H1 (cell line): ENCODE results near the gene VASN. TPM values are rescaled to one million over a fixed set of nuclear protein-coding genes. Genes with fewer than 3 reads are reported as not detected.

ENCODE experiments used
- CTCF ChIA-PET: fragments of 300-600 bp; sonication (Branson Sonifier 250); formaldehyde crosslinking; loops from one replicate; lab custom pipeline; 2021; ENCODE audit not compliant: partially characterized antibody; lab: Charles Lee
- POLR2A ChIA-PET: fragments of 300-600 bp; sonication (Branson Sonifier 250); formaldehyde crosslinking; loops from one replicate; lab custom pipeline; 2021; ENCODE audit warnings: inconsistent platforms; ENCODE audit not compliant: partially characterized antibody; lab: Charles Lee
- DNase-seq, 2 experiments: peaks; one replicate each; pipeline versions ENCODE4 v3.0.0 to v3.0.0-alpha.2; 2010 to 2022; ENCODE audit warnings: low spot score in 2 of 2, low read depth in 1 of 2, mixed read lengths in 1 of 2
- FAIRE-seq: peaks from 2 replicates; lab custom pipeline; 2011; peaks lifted over from hg19 to GRCh38; lab: Jason Lieb, UNC
- H2AFZ ChIP-seq: 2 replicates; pipeline ENCODE4 v1.8.1; 2012; ENCODE audit warnings: low read length, inconsistent platforms
- H2AK5ac ChIP-seq: 2 replicates; pipeline ENCODE4 v1.6.1; 2013; ENCODE audit warnings: low read depth, low read length
- H2BK120ac ChIP-seq: replicated peaks from 2 replicates; pipeline ENCODE3; 2013; ENCODE audit warnings: low read depth, low read length, inconsistent platforms
- H2BK12ac ChIP-seq: 2 replicates; pipeline ENCODE4 v1.6.1; 2013; ENCODE audit warnings: low read depth, low read length
- H2BK15ac ChIP-seq: 2 replicates; pipeline ENCODE4 v1.6.1; 2013; ENCODE audit warnings: low read length
- H2BK20ac ChIP-seq: 2 replicates; pipeline ENCODE4 v1.6.1; 2013; ENCODE audit warnings: low read length
- H2BK5ac ChIP-seq: 2 replicates; pipeline ENCODE4 v1.6.1; 2013; ENCODE audit warnings: low read depth, low read length
- H3K14ac ChIP-seq: 2 replicates; pipeline ENCODE4 v1.6.1; 2013; ENCODE audit warnings: inconsistent platforms; ENCODE audit not compliant: insufficient read length
- H3K18ac ChIP-seq: 2 replicates; pipeline ENCODE4 v1.6.1; 2013; ENCODE audit warnings: low read length; ENCODE audit errors: extremely low read depth
- H3K23ac ChIP-seq: 2 replicates; pipeline ENCODE4 v1.6.1; 2013; ENCODE audit warnings: inconsistent platforms; ENCODE audit not compliant: insufficient read length
- H3K23me2 ChIP-seq: 2 replicates; pipeline ENCODE4 v1.6.1; 2013; ENCODE audit warnings: low read depth, low read length
- H3K27ac ChIP-seq: 2 replicates; pipeline ENCODE4 v1.6.1; 2011; ENCODE audit warnings: low read depth, low read length, inconsistent platforms
- H3K27me3 ChIP-seq, 4 experiments: replicated peaks in 1 of 4; 1 replicate in 1 of 4; 2 replicates in 3 of 4; pipeline versions ENCODE4 v1.6.1 to v1.8.1; 2011 to 2013; ENCODE audit warnings: low read length in 3 of 4, mild to moderate bottlenecking in 3 of 4, inconsistent platforms in 2 of 4, mixed read lengths in 2 of 4, moderate library complexity in 1 of 4; ENCODE audit not compliant: control insufficient read depth in 3 of 4, insufficient read depth in 3 of 4; ENCODE audit errors: extremely low read depth in 1 of 4
- H3K36me3 ChIP-seq, 4 experiments: 2 replicates each; pipeline versions ENCODE4 v1.6.1 to v1.8.1; 2011 to 2013; ENCODE audit warnings: mild to moderate bottlenecking in 4 of 4, low read length in 3 of 4, moderate library complexity in 2 of 4, control low read depth in 1 of 4, inconsistent platforms in 1 of 4; ENCODE audit not compliant: insufficient read depth in 4 of 4, control insufficient read depth in 2 of 4
- H3K4ac ChIP-seq: replicated peaks from 2 replicates; pipeline ENCODE3; 2013; ENCODE audit warnings: low read length, low read depth, mixed read lengths, inconsistent platforms; ENCODE audit not compliant: insufficient read length
- H3K4me1 ChIP-seq, 4 experiments: replicated peaks in 1 of 4; 1 replicate in 1 of 4; 2 replicates in 3 of 4; pipeline versions ENCODE4 v1.6.1 to v1.8.1; 2011 to 2013; ENCODE audit warnings: low read length in 3 of 4, inconsistent platforms in 2 of 4, mixed read lengths in 1 of 4; ENCODE audit not compliant: insufficient read depth in 4 of 4, control insufficient read depth in 3 of 4
- H3K4me2 ChIP-seq, 2 experiments: 2 replicates each; pipeline versions ENCODE4 v1.6.1 to v1.8.1; 2011 to 2013; ENCODE audit warnings: low read depth in 2 of 2, low read length in 2 of 2, control low read depth in 1 of 2, inconsistent platforms in 1 of 2, mild to moderate bottlenecking in 1 of 2; ENCODE audit not compliant: insufficient read depth in 1 of 2
- H3K4me3 ChIP-seq, 4 experiments: fragments of 200-600, 300-600 bp in 1 of 4; sonication (generic), shearing (Covaris generic), sonication (Bioruptor Twin) in 1 of 4; 2 replicates each; pipeline versions ENCODE4 v1.5.1 to v1.8.1; 2011 to 2016; ENCODE audit warnings: low read length in 4 of 4, low read depth in 3 of 4, control low read depth in 2 of 4, inconsistent platforms in 2 of 4, mild to moderate bottlenecking in 2 of 4, mixed read lengths in 1 of 4, moderate library complexity in 1 of 4; ENCODE audit not compliant: insufficient read depth in 2 of 4; ENCODE audit errors: extremely low read depth in 1 of 4
- H3K56ac ChIP-seq: replicated peaks from 2 replicates; pipeline ENCODE3; 2013; ENCODE audit warnings: low read depth, mild to moderate bottlenecking, mixed read lengths, low read length, inconsistent platforms; ENCODE audit not compliant: insufficient read length
- H3K79me1 ChIP-seq: 2 replicates; pipeline ENCODE4 v1.6.1; 2013; ENCODE audit warnings: low read depth, low read length, control low read depth
- H3K79me2 ChIP-seq, 2 experiments: 2 replicates each; pipeline versions ENCODE4 v1.6.1 to v1.8.1; 2012 to 2013; ENCODE audit warnings: low read length in 2 of 2, mild to moderate bottlenecking in 2 of 2, inconsistent platforms in 1 of 2; ENCODE audit not compliant: insufficient read depth in 2 of 2, control insufficient read depth in 1 of 2
- H3K9ac ChIP-seq, 4 experiments: replicated peaks in 1 of 4; 1 replicate in 1 of 4; 2 replicates in 3 of 4; pipeline versions ENCODE4 v1.6.1 to v1.8.1; 2011 to 2013; ENCODE audit warnings: low read depth in 3 of 4, low read length in 3 of 4, control low read depth in 2 of 4, mild to moderate bottlenecking in 2 of 4, moderate library complexity in 2 of 4, inconsistent platforms in 1 of 4; ENCODE audit errors: extremely low read depth in 1 of 4
- H3K9me3 ChIP-seq, 2 experiments: 2 replicates each; pipeline versions ENCODE4 v1.6.1 to v1.8.1; 2012 to 2013; ENCODE audit warnings: mild to moderate bottlenecking in 2 of 2, moderate library complexity in 2 of 2, control low read depth in 1 of 2, inconsistent platforms in 1 of 2, low read depth in 1 of 2, low read length in 1 of 2, mixed read lengths in 1 of 2; ENCODE audit not compliant: insufficient read depth in 2 of 2
- H4K20me1 ChIP-seq, 2 experiments: replicated peaks in 1 of 2; 2 replicates each; pipeline versions ENCODE3 to v1.8.1; 2011 to 2013; ENCODE audit warnings: inconsistent platforms in 2 of 2, low read length in 2 of 2, mild to moderate bottlenecking in 1 of 2; ENCODE audit not compliant: insufficient read depth in 2 of 2, control insufficient read depth in 1 of 2
- H4K5ac ChIP-seq: 2 replicates; pipeline ENCODE4 v1.6.1; 2013; ENCODE audit warnings: low read length, low read depth, mixed read lengths, inconsistent platforms; ENCODE audit not compliant: insufficient read length
- H4K8ac ChIP-seq: 2 replicates; pipeline ENCODE4 v1.8.0; 2013; ENCODE audit warnings: mild to moderate bottlenecking, moderate library complexity, low read length, inconsistent platforms; ENCODE audit not compliant: insufficient read depth; ENCODE audit errors: extremely low read depth
- H4K91ac ChIP-seq: replicated peaks from 2 replicates; pipeline ENCODE3; 2013; ENCODE audit warnings: low read length, mixed read lengths, inconsistent platforms; ENCODE audit not compliant: insufficient read length
- CBX8 ChIP-seq: fragments of 300-800, 300-1000 bp; sonication (generic); IDR thresholded peaks from 2 replicates; pipeline ENCODE4 v1.7.1; 2016; ENCODE audit warnings: low read depth, low read length, borderline replicate concordance
- CTCF ChIP-seq, 3 experiments: IDR thresholded peaks; 1 replicate in 2 of 3; 2 replicates in 1 of 3; pipeline versions ENCODE4 v1.5.1 to v1.6.1; 2011; ENCODE audit warnings: low read length in 3 of 3, mild to moderate bottlenecking in 3 of 3, inconsistent platforms in 2 of 3, low read depth in 1 of 3, moderate library complexity in 1 of 3; ENCODE audit not compliant: insufficient read depth in 1 of 3; ENCODE audit errors: control extremely low read depth in 1 of 3
- GABPA ChIP-seq: IDR thresholded peaks from 2 replicates; pipeline ENCODE4 v1.6.1; 2011; ENCODE audit warnings: mild to moderate bottlenecking, low read length, moderate library complexity, borderline replicate concordance; ENCODE audit not compliant: insufficient read depth
- RAD21 ChIP-seq, 2 experiments: IDR thresholded peaks in 1 of 2; conservative IDR thresholded peaks in 1 of 2; 2 replicates each; pipeline ENCODE4 v1.6.1; 2011; ENCODE audit warnings: low read depth in 2 of 2, low read length in 2 of 2, improper control_type of control experiment in 1 of 2, inconsistent platforms in 1 of 2, mild to moderate bottlenecking in 1 of 2, moderate library complexity in 1 of 2
- SIN3A ChIP-seq, 2 experiments: IDR thresholded peaks in 1 of 2; conservative IDR thresholded peaks in 1 of 2; 2 replicates each; pipeline ENCODE4 v1.6.1; 2011 to 2012; ENCODE audit warnings: low read length in 2 of 2, improper control_type of control experiment in 1 of 2, low read depth in 1 of 2, mild to moderate bottlenecking in 1 of 2
- SRF ChIP-seq: IDR thresholded peaks from 2 replicates; pipeline ENCODE4 v1.6.1; 2011; ENCODE audit warnings: mild to moderate bottlenecking, low read depth, low read length, moderate library complexity
- SUZ12 ChIP-seq: fragments of 200-600 bp; sonication (generic); IDR thresholded peaks from 2 replicates; pipeline ENCODE4 v1.6.1; 2012; ENCODE audit warnings: mild to moderate bottlenecking, inconsistent platforms, low read length, moderate library complexity, mixed read lengths
- WGBS, 2 experiments: shearing (Covaris generic) in 1 of 2; methylation state at CpG; one replicate each; pipeline versions ENCODE4 v1.1.6 to v1.1.7; 2013 to 2015; ENCODE audit warnings: low lambda C conversion rate in 2 of 2, mixed read lengths in 2 of 2, inconsistent platforms in 1 of 2, low coverage in 1 of 2, missing lambda C conversion rate in 1 of 2; ENCODE audit not compliant: insufficient replicate concordance in 2 of 2, insufficient coverage in 1 of 2, insufficient read length in 1 of 2; ENCODE audit errors: extremely low coverage in 1 of 2, missing lambda C conversion rate in 1 of 2; 5-methylcytosine and 5-hydroxymethylcytosine counted together
- polyA plus RNA-seq, 7 experiments: library from polyadenylated mRNA; depleted of rRNA in 3 of 7; stranded (reverse) in 5 of 7; unstranded in 2 of 7; fragments of >200 nt in 5 of 7; fragments of 200-250 nt in 2 of 7; gene quantifications; 1 replicate in 5 of 7; 2 replicates in 1 of 7; 4 replicates in 1 of 7; pipeline versions ENCODE4 v1.2.1 to v1.2.3, GENCODE V29; 2011 to 2013; ENCODE audit warnings: missing spikeins in 2 of 7, mixed read lengths in 2 of 7
- total RNA-seq: library from RNA; stranded (reverse); fragmentation: NEBNext Ultra II Directional; extraction: Animal tissue kit (Norgen Biotek cat#: 25700); gene quantifications from 2 replicates; pipeline ENCODE4 v1.2.1, GENCODE V29; 2021

VASN gene
- total and polyA plus RNA-seq, 2 of the 8 experiments (the other 6 are each of a cell fraction or from before 2014, with no cell fraction given), result 9.6 to 11.3 TPM

DNA sequence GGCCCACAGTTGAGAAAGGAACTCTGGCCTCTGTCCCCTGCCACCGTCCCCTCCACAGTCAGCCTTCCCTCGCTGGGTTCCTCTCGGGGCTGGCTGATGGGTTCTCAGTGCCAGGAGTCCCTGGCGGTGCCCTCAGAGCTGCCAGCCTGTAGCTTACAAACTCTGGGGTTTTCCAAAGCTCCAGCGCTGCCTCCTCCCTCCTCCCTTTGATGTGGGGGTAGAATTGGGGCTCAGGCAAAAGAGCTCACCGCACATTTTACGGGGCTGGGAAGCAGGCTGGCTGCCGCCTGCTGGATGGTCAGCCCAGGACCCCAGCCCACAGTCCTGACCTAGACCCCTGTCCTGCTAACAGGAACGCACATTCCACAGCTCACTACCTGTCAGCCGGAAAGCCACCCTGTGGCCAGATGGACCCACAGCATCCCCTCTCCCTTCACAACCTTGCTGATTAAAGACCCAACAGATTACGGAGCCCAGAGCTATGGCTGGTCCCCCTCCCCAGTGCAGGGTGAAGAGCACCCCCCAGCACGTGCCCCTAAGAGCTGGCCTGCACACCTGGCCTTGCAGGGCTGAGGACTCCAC lies 6.0 kb downstream of the VASN start:
- peaks cover 3% of the 10 kb centered on the region; the same call in 1 of the 2 replicates for H3K79me1 ChIP-seq
- H4K91ac ChIP-seq, result peak overlapping the region; percentile 66
- FAIRE-seq (no peak), DNase-seq (no peak)
- H3K56ac ChIP-seq, result no peak overlapping the region
- no peaks in the 10 kb centered on the region for H3K27me3 ChIP-seq
- H3K18ac ChIP-seq, result peak overlapping the region; percentile 44; the same call in 1 of the 2 replicates
- H2BK15ac ChIP-seq, result peak overlapping the region; percentile 40; the same call in 1 of the 2 replicates
- peaks cover 4 to 25% of the 10 kb centered on the region in 2 experiments for H4K20me1 ChIP-seq
- no peak overlapping the region for H3K23ac ChIP-seq
- H4K8ac ChIP-seq, result no peak overlapping the region; the same call in 1 of the 2 replicates
- H3K36me3 ChIP-seq, result peaks cover 0 to 18% (median under 1%) of the 10 kb centered on the region in 4 experiments; a peak in 4 of 8 replicates
- no peak overlapping the region for H2BK120ac ChIP-seq
- ChIA-PET CTCF (interaction anchor here (0.6 to 24.8 kb wide), 18 partner anchors 8 to 394 kb away, joined by 3 to 659 read pairs (median 4); no protein-coding TSS in a partner anchor), POLR2A (interaction anchor here (1.4 to 11.7 kb wide), 7 partner anchors 8 to 30 kb away, joined by 4 to 223 read pairs (median 12); partner anchors contain the start of gene PAM16)
- peaks cover 4 to 58% (median 50%) of the 10 kb centered on the region in 4 experiments for H3K4me1 ChIP-seq
- no peaks in the 10 kb centered on the region; the same call in 1 of the 2 replicates for H3K23me2 ChIP-seq
- peak overlapping the region; percentile 40; the same call in 1 of the 2 replicates for H2AK5ac ChIP-seq
- H3K9me3 ChIP-seq, result no peaks in the 10 kb centered on the region
- H3K4me3 ChIP-seq, result no peak overlapping the region
- H3K4ac ChIP-seq, result peak overlapping the region; percentile 12
- peak overlapping the region; percentile 63; the same call in 1 of the 2 replicates for H2BK12ac ChIP-seq
- no peak overlapping the region; a peak in 1 of 7 replicates for H3K9ac ChIP-seq
- no peak overlapping the region for H4K5ac ChIP-seq
- H3K79me2 ChIP-seq, result peaks cover 0 to 11% of the 10 kb centered on the region in 2 experiments; a peak in 1 of 4 replicates
- peak overlapping the region; percentile 12 to 36 for H3K4me2 ChIP-seq
- H3K14ac ChIP-seq, result no peak overlapping the region
- H3K27ac ChIP-seq, result no peak overlapping the region
- H2BK5ac ChIP-seq, result peak overlapping the region; percentile 83
- peak overlapping the region; percentile 72; the same call in 1 of the 2 replicates for H2BK20ac ChIP-seq
- H2AFZ ChIP-seq, result no peak overlapping the region
- WGBS, 2 experiments, result 67% methylated on average over 12 of the region's 12 CpGs; no CpG with 5 or more reads in 1 of the 2 experiments
- no peak for TF ChIP-seq CBX8
- peak; percentile 56 to 71; a peak in 2 of 4 replicates for TF ChIP-seq SIN3A (conservative IDR thresholded peaks at IDR 0.05 in 1 of 2, IDR thresholded peaks at IDR 0.05 in 1 of 2; ENCODE audit: low read depth in 1 of 2, low read length in 2 of 2)
- peak; percentile 21; the same call in 1 of the 2 replicates for TF ChIP-seq GABPA
- peak; percentile 36 to 44 for TF ChIP-seq RAD21 (IDR thresholded peaks at IDR 0.05 in 1 of 2, conservative IDR thresholded peaks at IDR 0.05 in 1 of 2; ENCODE audit: low read depth in 2 of 2, low read length in 2 of 2)
- TF ChIP-seq CTCF (IDR thresholded peaks at IDR 0.05; ENCODE audit: control extremely low read depth in 1 of 3, insufficient read depth in 1 of 3, low read depth in 1 of 3, low read length in 3 of 3), result peak in 2 of 3 experiments; percentile 43 to 62; a peak in 3 of 4 replicates
- TF ChIP-seq SUZ12, result no peak
- no peak for TF ChIP-seq SRF
